Ascending aorta (tissue), 2 donors: Measurements from ENCODE around the gene RUFY1. TPM values are rescaled to one million over a fixed set of nuclear protein-coding genes. Genes with fewer than 3 reads are reported as not detected.

Experiments used
- DNase-seq, 2 donors: peaks; one replicate each; pipeline ENCODE4 v3.0.0-alpha.2; 2019; ENCODE audit warnings: low spot score in 2 of 2
- H3K27ac ChIP-seq, 2 donors: fragments of 200-600 bp; sonication (generic); one replicate each; pipeline ENCODE4 v1.5.1; 2016 to 2017; ENCODE audit warnings: mild to moderate bottlenecking in 1 of 2
- H3K27me3 ChIP-seq: fragments of 200-600 bp; sonication (generic); one replicate; pipeline ENCODE4 v1.5.1; 2017
- H3K36me3 ChIP-seq, 2 donors: fragments of 200-600 bp; sonication (generic); one replicate each; pipeline ENCODE4 v1.5.1; 2016
- H3K4me1 ChIP-seq, 2 donors: fragments of 200-600 bp; sonication (generic); one replicate each; pipeline ENCODE4 v1.5.1; 2016 to 2017; ENCODE audit warnings: mild to moderate bottlenecking in 1 of 2
- H3K4me3 ChIP-seq, 2 donors: fragments of 200-600 bp; sonication (generic); one replicate each; pipeline ENCODE4 v1.5.1; 2016 to 2017; ENCODE audit warnings: mild to moderate bottlenecking in 1 of 2
- H3K9me3 ChIP-seq, 2 donors: fragments of 200-600 bp; sonication (generic); one replicate each; pipeline ENCODE4 v1.5.1; 2016
- intact Hi-C: fragments of 100-400 bp; cut with DNase I; formaldehyde crosslinking; loops from one replicate; pipeline ENCODE4 v1.15.1; 2023
- total RNA-seq: library from RNA; depleted of rRNA; stranded (reverse); fragments of >200 nt; gene quantifications from one replicate; pipeline ENCODE4 v1.1.0, GENCODE V29; 2016
- TF ChIP-seq, protein P1 (sequence below), 3 experiments: fragments of 200-600 bp in 2 of 3; fragments of 450-650 bp in 1 of 3; sonication (generic) in 2 of 3; IDR thresholded peaks; one replicate each; pipeline ENCODE4 v1.5.1; 2016 to 2019; ENCODE audit warnings: antibody characterized with exemption in 3 of 3, mild to moderate bottlenecking in 1 of 3, moderate library complexity in 1 of 3

Gene RUFY1
- total RNA-seq, 1 donor from 2014 or later: 12.2 TPM

GRCh38 chr5:179558932-179559283 is 8.6 kb downstream of the RUFY1 start:
- no peak for DNase-seq
- Histone ChIP-seq H3K4me1 (peaks cover 3 to 6% of the 10 kb centered on the region in 2 donors), H3K27ac (peak overlapping the region; percentile 75 to 81), H3K9me3 (no peaks in the 10 kb centered on the region), H3K36me3 (peaks cover 20 to 22% of the 10 kb centered on the region in 2 donors), H3K27me3 (no peaks in the 10 kb centered on the region), H3K4me3 (peak overlapping the region; percentile 61 to 68)
- intact Hi-C loops: loop anchor here (2.0 to 10.0 kb wide), 7 partner anchors 64 to 1407 kb away; partner anchors contain the start of genes CANX, CNOT6, HNRNPH1 and NHP2
- TF ChIP-seq, protein P1, sequence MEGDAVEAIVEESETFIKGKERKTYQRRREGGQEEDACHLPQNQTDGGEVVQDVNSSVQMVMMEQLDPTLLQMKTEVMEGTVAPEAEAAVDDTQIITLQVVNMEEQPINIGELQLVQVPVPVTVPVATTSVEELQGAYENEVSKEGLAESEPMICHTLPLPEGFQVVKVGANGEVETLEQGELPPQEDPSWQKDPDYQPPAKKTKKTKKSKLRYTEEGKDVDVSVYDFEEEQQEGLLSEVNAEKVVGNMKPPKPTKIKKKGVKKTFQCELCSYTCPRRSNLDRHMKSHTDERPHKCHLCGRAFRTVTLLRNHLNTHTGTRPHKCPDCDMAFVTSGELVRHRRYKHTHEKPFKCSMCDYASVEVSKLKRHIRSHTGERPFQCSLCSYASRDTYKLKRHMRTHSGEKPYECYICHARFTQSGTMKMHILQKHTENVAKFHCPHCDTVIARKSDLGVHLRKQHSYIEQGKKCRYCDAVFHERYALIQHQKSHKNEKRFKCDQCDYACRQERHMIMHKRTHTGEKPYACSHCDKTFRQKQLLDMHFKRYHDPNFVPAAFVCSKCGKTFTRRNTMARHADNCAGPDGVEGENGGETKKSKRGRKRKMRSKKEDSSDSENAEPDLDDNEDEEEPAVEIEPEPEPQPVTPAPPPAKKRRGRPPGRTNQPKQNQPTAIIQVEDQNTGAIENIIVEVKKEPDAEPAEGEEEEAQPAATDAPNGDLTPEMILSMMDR (IDR thresholded peaks at IDR 0.05): no peak

- peaks cover 23 to 28% of the 10 kb centered on the region in 2 donors for H3K36me3 ChIP-seq
- peak overlapping the region; percentile 75 to 81 for H3K27ac ChIP-seq
- peak overlapping the region; percentile 61 to 68 for H3K4me3 ChIP-seq
- H3K27me3 ChIP-seq: no peaks in the 10 kb centered on the region
- intact Hi-C loops: loop anchor here (2.0 to 10.0 kb wide), 8 partner anchors 53 to 1407 kb away; partner anchors contain the start of genes CANX, CNOT6, HNRNPH1 and NHP2
- TF ChIP-seq, protein P1 (IDR thresholded peaks at IDR 0.05): no peak
- H3K4me1 ChIP-seq: peaks cover 3 to 6% of the 10 kb centered on the region in 2 donors
- H3K9me3 ChIP-seq: no peaks in the 10 kb centered on the region
- peak; percentile 91 to 99 for DNase-seq
These were observed 9.2 kb downstream of the RUFY1 start for GRCh38 chr5:179559284-179560252.

GRCh38 chr5:179564526-179564925 is 14.2 kb downstream of the RUFY1 start:
- no peak overlapping the region for H3K27ac ChIP-seq
- TF ChIP-seq, protein P1 (IDR thresholded peaks at IDR 0.05): no peak
- peaks cover 50 to 71% of the 10 kb centered on the region in 2 donors for H3K36me3 ChIP-seq
- intact Hi-C loops: loop anchor here (5.0 kb wide), 1 partner anchor 48 kb away; no protein-coding TSS in a partner anchor
- H3K9me3 ChIP-seq: no peaks in the 10 kb centered on the region
- H3K4me1 ChIP-seq: peaks cover 3 to 6% of the 10 kb centered on the region in 2 donors
- no peaks in the 10 kb centered on the region for H3K27me3 ChIP-seq
- DNase-seq: no peak
- no peak overlapping the region for H3K4me3 ChIP-seq

- Histone ChIP-seq H3K4me3 (no peak overlapping the region), H3K27me3 (no peaks in the 10 kb centered on the region), H3K27ac (no peak overlapping the region), H3K36me3 (peaks cover 50 to 77% of the 10 kb centered on the region in 2 donors), H3K9me3 (no peaks in the 10 kb centered on the region), H3K4me1 (no peaks in the 10 kb centered on the region)
- intact Hi-C loops: no loop called here
- DNase-seq: no peak
- TF ChIP-seq, protein P1 (IDR thresholded peaks at IDR 0.05): no peak
These were observed 18.4 kb downstream of the RUFY1 start for GRCh38 chr5:179568721-179569120.

DNA sequence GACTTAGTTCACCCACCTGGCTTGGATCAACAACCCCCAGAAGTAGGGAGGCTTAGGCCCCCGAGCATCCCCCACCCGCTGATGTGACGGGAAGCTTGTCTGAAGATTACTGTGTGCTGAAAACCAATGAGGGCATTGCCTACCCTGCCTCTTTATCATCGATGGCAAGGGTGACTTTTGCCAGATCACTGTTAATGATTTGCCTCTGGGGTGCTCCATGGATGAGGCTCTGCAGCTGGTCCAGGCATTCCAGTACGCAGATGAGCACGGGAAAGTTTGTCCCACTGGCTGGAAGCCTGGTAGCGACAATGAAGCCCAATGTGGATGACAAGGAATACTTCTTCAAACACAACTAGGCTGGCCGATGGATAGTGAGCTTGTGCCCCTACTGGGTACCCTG is 22.0 kb downstream of the RUFY1 start:
- intact Hi-C loops: no loop called here
- Histone ChIP-seq H3K36me3 (peaks cover 48 to 65% of the 10 kb centered on the region in 2 donors), H3K27ac (no peak overlapping the region), H3K27me3 (no peaks in the 10 kb centered on the region), H3K4me1 (no peaks in the 10 kb centered on the region), H3K4me3 (no peak overlapping the region), H3K9me3 (no peaks in the 10 kb centered on the region)
- TF ChIP-seq, protein P1 (IDR thresholded peaks at IDR 0.05): no peak
- DNase-seq: peak in 1 of 2 donors; percentile 52
